ENCODE data around the gene ZNF324B.

DNA sequence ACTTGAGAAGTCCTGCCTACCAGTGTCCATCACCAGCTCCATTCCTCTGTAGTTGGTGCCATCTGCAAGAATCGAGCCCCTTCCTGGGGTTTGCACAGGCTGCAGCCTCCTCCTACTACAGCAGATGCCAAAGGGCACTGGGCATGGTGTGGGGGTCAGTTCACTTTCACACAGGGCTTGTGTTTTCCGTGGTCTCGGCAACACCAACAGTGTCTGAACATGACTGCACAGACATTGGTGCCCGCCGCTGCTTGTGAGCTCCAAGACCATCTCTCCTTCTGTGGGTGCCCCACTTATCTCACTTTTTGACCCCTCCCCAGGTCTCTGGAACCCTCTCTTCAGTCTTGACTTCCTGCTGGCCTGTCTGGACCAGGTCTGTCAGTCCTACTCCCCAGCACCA is 40.0 kb downstream of the ZNF324B start:
- TF ChIP-seq, protein P1, sequence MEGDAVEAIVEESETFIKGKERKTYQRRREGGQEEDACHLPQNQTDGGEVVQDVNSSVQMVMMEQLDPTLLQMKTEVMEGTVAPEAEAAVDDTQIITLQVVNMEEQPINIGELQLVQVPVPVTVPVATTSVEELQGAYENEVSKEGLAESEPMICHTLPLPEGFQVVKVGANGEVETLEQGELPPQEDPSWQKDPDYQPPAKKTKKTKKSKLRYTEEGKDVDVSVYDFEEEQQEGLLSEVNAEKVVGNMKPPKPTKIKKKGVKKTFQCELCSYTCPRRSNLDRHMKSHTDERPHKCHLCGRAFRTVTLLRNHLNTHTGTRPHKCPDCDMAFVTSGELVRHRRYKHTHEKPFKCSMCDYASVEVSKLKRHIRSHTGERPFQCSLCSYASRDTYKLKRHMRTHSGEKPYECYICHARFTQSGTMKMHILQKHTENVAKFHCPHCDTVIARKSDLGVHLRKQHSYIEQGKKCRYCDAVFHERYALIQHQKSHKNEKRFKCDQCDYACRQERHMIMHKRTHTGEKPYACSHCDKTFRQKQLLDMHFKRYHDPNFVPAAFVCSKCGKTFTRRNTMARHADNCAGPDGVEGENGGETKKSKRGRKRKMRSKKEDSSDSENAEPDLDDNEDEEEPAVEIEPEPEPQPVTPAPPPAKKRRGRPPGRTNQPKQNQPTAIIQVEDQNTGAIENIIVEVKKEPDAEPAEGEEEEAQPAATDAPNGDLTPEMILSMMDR (conservative IDR thresholded peaks at IDR 0.05) = no peak
- no peak for TF ChIP-seq ZFX (IDR thresholded peaks at IDR 0.05)

All from C4-2B (cell line).